GM18519 (cell line): ENCODE measurements around the gene C4B.
"Not testable (repeated sequence)": the region's sequence is repeated elsewhere in the genome, so short reads cannot be mapped to it uniquely, and the experiment has no call there.

Experiments
- ATAC-seq: cut with Tn5 transposase; IDR thresholded peaks from one replicate; pipeline ENCODE4 v1.9.1; 2021; ENCODE audit warnings: mild to moderate bottlenecking, moderate library complexity; ENCODE audit not compliant: unreplicated experiment, low FRiP score

C4B gene

DNA sequence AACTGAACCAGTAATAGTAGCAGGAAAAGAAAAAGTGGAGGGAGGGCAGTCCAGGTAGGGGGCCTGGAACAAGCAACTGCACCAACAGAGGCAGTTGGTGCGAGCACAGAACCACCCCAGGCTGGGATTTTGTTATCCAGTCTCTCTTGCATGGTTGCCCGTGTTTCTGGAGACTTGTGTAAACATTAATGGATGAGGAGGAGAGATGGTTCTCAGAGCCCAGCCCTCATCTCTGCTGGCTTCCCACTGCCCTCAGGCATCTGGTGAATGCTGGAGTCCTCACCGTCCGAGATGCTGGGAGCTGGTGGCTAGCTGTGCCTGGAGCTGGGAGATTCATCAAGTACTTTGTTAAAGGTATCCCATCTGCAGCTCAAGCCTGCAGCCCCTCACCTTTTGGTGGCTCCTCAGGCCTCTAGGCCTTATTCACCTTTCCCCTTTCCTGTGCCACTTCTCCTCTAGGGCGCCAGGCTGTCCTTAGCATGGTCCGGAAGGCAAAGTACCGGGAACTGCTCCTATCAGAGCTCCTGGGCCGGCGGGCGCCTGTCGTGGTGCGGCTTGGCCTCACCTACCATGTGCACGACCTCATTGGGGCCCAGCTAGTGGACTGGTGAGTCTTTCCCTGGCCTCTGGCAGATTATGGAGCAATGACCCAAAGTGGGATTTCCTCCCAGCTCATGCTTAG is 34.3 kb upstream of the C4B start:
- not testable (repeated sequence) for ATAC-seq

DNA sequence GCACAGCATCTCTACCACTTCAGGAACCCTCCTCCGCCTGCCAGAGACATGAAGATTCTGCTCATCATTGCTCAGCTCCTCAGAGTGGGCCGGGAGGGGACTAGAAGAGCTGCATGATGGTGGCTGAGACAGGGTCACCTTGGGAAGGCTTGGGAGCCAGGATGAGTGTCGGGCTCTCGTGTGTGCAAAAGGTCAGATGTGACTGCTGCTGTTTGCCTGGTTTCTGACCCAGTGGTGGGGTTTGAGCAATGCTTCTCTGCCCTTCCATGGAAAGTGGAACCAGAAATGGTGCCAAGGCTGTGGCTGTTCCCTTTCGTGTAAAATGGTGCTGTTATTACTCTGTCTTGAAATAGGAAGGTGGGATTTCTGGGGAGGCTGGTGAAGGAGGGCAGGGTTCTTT is 33.6 kb upstream of the C4B start:
- ATAC-seq, result not testable (repeated sequence)

DNA sequence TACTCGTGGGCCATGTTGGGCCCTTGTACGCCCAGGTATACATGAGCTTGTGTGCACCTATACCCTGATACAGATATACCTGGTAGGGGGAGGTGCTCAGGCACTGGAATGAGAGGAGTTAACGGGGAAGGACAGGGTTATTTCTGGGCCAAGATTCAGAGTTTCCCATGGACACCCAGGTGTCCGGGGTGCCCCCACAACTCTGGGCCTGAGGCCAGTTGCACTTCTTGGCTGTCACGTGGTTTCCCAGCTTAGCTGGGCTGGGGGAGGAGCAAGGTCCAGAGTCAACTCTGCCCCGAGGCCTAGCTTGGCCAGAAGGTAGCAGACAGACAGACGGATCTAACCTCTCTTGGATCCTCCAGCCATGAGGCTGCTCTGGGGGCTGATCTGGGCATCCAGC is 32.9 kb upstream of the C4B start, which contains the start of gene C4A:
C4A (plus strand) TSS at position 314 of the 400 bp plus-strand sequence; CDS start at position 365, 51 bp downstream.
- not testable (repeated sequence) for ATAC-seq

- not testable (repeated sequence) for ATAC-seq
Measured at GRCh38 chr6:31989363-31989762, 25.2 kb upstream of the C4B start.

GRCh38 chr6:31994421-31994820 is 20.2 kb upstream of the C4B start:
- ATAC-seq, result not testable (repeated sequence)

GRCh38 chr6:31996385-31996784 is 18.2 kb upstream of the C4B start:
- not testable (repeated sequence) for ATAC-seq

DNA sequence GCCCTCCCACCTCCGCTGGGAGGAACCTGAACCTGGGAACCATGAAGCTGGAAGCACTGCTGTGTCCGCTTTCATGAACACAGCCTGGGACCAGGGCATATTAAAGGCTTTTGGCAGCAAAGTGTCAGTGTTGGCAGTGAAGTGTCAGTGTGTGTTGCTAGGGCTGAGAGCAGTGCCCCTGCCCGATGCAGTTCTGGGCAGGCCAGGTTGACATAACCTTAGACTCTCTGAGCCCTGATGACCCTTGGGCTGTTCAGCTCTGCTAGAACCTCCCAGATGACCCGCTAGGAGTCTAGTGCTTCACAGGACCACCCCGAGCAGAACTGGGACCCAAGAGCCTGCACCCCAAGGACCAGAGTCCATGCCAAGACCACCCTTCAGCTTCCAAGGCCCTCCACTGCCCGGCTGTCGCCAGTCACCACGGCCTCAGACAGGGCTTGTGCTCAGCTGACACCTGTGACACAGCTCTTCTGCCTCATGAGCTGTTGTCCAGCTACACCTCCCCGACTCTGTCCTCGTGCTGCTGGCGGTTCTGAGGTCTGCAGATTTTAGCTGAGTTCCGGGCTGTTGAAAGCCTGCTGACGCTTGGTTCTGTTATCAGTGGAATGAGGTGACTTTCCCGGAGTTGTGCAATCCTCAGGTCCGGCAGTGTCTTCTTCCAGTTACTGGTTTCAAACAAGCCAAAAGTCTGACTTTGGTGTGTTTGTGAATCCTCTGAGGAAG is 11.9 kb upstream of the C4B start:
- ATAC-seq, result not testable (repeated sequence)

DNA sequence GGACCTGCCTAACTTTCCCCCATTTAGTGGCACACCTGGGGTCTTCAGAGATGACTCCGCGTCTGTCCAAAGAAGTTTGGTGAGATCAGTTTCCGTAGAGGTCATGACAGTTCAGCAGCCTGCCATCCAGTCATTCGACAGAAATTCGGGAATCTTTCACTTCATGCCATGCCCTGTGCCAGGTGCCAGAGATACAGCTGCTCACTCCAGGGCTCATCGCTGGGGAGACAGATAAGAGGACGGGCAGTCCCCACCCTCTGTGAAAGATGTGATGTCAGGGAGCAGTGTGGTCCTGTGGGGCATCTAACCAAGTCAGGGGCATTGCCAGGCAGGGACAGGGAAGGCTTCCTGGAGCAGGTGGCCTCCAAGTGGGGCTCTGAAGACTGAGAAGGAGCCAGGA is 11.3 kb upstream of the C4B start:
- not testable (repeated sequence) for ATAC-seq

- ATAC-seq, result not testable (repeated sequence)
Measured at GRCh38 chr6:32004393-32004792, 10.2 kb upstream of the C4B start.

DNA sequence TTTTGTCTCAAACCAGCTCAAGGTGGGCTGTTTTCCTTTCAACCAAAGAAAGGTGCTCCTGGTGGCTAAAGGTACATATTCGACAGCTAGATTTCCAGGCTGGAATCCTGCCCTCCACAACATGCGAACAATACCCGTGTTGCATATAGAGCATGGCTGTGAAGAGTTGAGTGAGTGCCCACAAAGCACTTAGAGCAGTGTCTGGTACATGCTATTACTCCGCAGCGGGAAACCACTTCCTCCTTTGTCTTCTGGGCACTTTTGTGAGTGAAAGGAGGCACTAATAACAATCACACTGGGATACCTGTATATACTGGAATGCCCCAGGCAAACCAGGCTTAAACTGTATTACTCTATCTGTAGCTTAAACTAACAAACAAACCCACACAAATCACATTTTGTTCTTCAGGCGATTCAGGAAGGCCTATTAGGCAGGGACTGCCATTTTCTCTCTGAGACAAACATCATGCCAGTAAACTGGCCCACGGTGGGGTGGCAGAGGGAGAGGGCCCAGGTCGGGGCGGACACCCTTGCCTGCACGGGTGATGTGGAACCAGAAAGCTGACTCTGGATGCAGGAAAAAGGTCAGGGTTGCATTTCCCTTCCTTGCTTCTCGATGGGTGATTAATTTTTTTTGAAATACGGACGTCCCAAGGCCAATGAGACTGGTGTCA is 9.6 kb upstream of the C4B start:
- ATAC-seq, result not testable (repeated sequence)

DNA sequence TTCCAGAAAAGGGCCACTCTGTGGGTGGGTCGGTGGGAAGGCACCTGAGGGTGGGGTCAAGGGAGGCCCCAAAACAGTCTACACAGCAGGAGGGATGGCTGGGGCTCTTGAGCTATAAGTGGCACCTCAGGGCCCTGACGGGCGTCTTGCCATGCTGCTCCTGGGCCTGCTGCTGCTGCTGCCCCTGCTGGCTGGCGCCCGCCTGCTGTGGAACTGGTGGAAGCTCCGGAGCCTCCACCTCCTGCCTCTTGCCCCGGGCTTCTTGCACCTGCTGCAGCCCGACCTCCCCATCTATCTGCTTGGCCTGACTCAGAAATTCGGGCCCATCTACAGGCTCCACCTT is 9.1 kb upstream of the C4B start:
- ATAC-seq, result not testable (repeated sequence)

DNA sequence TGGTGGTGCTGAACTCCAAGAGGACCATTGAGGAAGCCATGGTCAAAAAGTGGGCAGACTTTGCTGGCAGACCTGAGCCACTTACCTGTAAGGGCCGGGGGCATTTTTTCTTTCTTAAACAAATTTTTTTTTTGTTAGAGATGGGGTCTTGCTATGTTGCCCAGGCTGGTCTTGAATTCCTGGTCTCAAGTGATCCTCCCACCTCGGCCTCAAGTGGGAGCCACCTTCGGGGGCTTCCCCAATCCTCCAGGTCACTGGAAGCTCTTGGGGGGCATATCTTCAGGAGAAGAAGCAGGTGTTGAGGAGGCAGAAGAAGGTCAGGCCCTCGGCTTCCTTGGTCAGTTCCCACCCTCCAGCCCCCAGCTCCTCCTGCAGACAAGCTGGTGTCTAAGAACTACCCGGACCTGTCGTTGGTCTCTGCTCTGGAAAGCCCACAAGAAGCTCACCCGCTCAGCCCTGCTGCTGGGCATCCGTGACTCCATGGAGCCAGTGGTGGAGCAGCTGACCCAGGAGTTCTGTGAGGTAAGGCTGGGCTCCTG is 8.5 kb upstream of the C4B start:
- not testable (repeated sequence) for ATAC-seq

DNA sequence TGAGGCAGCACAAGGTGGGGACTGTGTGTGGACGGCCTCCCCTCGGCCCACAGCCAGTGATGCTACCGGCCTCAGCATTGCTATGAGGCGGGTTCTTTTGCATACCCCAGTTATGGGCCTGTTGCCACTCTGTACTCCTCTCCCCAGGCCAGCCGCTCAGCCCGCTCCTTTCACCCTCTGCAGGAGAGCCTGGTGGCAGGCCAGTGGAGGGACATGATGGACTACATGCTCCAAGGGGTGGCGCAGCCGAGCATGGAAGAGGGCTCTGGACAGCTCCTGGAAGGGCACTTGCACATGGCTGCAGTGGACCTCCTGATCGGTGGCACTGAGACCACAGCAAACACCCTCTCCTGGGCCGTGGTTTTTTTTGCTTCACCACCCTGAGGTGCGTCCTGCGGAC is 7.5 kb upstream of the C4B start:
- not testable (repeated sequence) for ATAC-seq

GRCh38 chr6:32008037-32008436 is 6.6 kb upstream of the C4B start:
- not testable (repeated sequence) for ATAC-seq

DNA sequence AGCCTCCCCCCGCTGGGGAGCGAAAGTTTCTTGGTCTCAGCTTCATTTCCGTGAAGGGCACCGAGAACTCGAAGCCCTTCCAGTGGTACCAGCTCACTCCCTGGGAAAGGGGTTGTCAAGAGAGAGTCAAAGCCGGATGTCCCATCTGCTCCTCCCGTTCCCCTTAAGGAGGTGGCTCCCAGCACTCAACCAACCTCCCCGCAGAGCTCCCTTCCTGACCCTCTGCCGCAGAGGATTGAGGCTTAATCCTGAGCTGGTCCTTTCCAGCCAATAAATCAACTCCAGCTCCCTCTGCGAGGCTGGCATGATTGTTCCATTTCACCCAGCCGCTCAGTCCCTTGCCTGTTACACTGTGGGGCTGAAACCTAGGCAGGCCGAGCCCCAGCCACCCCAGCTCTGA is 6.0 kb upstream of the C4B start:
- not testable (repeated sequence) for ATAC-seq

- not testable (repeated sequence) for ATAC-seq
Measured at GRCh38 chr6:32009537-32009936, 5.1 kb upstream of the C4B start.

DNA sequence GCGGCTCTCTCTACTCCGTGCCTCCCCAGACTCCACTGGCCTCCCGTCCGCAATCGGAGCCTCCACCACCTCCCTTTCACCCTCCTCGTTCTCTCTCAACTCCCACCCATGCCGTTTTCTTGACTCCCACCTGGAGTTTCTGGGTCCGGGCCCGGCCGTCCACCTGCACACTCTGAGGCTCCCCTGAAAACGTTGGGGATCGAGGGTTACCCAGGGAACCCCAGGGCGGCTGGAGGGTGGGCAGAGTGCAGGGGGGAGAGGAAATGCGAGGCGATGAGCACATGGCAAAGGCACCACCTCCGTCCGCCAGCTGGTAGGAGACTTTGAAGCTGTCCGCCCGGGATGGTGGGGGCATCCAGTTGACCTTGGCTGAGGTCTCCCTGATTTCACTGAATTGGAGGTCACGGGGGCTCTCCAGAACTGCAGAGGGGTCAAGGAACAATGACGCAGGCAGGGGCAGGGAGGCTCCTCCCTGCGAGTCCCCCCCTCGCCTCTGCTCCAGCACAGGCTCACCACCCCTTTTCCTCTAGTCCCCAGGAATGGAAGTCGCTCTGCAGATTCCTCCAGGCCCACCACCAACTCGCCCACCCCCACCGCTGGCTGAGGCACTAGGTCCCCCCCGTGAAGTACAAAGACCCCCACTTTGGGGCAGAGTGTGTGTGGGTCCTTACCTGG is 3.6 kb upstream of the C4B start:
- not testable (repeated sequence) for ATAC-seq

- not testable (repeated sequence) for ATAC-seq
Measured at GRCh38 chr6:32012941-32013617, 1.5 kb upstream of the C4B start.

- ATAC-seq, result not testable (repeated sequence)
Measured at GRCh38 chr6:32013738-32014137, 857 bp upstream of the C4B start.

DNA sequence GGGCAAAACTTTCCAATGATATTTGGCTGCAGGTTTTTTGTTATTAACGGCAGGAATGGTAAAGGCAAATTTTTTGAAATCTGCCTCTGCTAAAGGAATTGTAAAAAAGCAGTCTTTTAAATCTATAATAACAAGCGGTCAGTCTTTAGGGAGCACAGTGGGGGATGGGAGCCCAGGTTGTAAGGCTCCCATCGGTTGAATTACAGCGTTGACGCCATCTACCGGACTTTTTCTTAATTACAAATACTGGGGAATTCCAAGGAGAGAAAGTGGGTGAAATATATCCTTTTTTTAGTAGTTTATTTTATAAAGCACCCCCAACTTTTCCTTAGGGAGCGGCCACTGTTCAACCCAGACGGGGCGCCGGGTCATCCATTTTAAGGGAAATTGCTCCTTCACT is 7.5 kb downstream of the C4B start:
- ATAC-seq, result not testable (repeated sequence)
